ENCODE measurements around the gene PGGT1B.

Gene PGGT1B

DNA sequence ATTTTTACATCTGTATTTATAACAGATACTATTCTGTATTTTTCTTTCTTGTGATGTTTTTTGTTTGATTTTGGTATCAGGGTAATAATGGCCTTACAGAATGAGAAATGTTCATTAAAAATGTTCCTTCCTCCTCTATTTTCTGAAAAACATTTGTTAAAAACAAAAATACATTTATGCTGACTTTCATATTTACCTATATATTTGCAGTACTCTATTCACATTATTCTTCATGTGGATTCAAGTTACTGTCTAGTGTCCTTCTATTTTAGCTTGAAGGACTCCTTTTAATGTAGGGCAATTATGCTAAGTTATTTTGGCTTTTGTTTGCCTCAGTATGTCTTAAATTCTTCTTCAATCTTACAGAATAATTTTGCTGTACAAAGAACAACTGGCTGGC lies 28.7 kb upstream of the PGGT1B start:
- Histone ChIP-seq H4K20me1 (ENCODE audit: low read depth, low read length) (no peaks in the 10 kb centered on the region), H3K9me2 (replicated peaks; ENCODE audit: insufficient read depth, low read length) (no peaks in the 10 kb centered on the region), H3K4me2 (ENCODE audit: low read depth, low read length, poor library complexity, severe bottlenecking) (no peak overlapping the region), H3K36me3 (ENCODE audit: low read length) (no peaks in the 10 kb centered on the region), H3K79me2 (ENCODE audit: insufficient read depth, low read length) (no peaks in the 10 kb centered on the region), H3F3A (ENCODE audit: insufficient read depth) (no peaks in the 10 kb centered on the region), H3K27me3 (ENCODE audit: low read length) (no peaks in the 10 kb centered on the region), H2AFZ (ENCODE audit: low read depth, low read length, severe bottlenecking) (no peak overlapping the region), H3K4me3 (ENCODE audit: insufficient read depth, low read length, poor library complexity, severe bottlenecking) (no peak overlapping the region), H3K9me3 (ENCODE audit: insufficient read depth, low read length) (no peaks in the 10 kb centered on the region), H3K9ac (ENCODE audit: low read length) (no peak overlapping the region), H3K27ac (ENCODE audit: low read depth, low read length) (no peak overlapping the region)
- TF ChIP-seq EZH2phosphoT487 (conservative IDR thresholded peaks at IDR 0.05; ENCODE audit: low read length) (no peak), CTCF (IDR thresholded peaks at IDR 0.05; ENCODE audit: insufficient read depth, low read length, poor library complexity, severe bottlenecking) (no peak)

DNA sequence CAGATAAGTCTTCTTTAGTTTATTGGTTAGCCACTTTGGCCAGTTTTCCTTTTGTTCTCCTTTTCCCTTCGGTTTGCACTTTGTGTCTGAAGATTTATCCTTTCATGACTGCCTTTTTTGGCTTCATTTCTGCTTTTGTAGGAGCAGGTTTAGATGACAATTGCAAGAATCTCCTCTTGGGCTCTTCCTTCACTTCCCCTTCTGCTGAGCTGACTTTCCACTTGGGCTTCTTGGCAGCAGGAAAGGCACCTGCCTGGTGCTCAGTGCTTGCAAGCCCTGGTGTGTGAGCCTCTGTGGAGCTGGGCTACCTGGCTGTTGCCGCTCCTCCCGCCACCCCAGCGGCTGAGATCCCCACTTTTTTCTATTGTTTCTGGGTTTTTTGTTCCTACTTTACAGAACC lies 26.4 kb upstream of the PGGT1B start:
- Histone ChIP-seq H3K27ac (ENCODE audit: low read depth, low read length) (no peak overlapping the region), H3K27me3 (ENCODE audit: low read length) (no peaks in the 10 kb centered on the region), H3K9me3 (ENCODE audit: insufficient read depth, low read length) (no peaks in the 10 kb centered on the region), H3K79me2 (ENCODE audit: insufficient read depth, low read length) (no peaks in the 10 kb centered on the region), H3K36me3 (ENCODE audit: low read length) (no peaks in the 10 kb centered on the region), H3F3A (ENCODE audit: insufficient read depth) (no peaks in the 10 kb centered on the region), H3K4me2 (ENCODE audit: low read depth, low read length, poor library complexity, severe bottlenecking) (no peak overlapping the region), H3K4me3 (ENCODE audit: insufficient read depth, low read length, poor library complexity, severe bottlenecking) (no peak overlapping the region), H4K20me1 (ENCODE audit: low read depth, low read length) (no peaks in the 10 kb centered on the region), H2AFZ (ENCODE audit: low read depth, low read length, severe bottlenecking) (no peak overlapping the region), H3K9me2 (replicated peaks; ENCODE audit: insufficient read depth, low read length) (no peaks in the 10 kb centered on the region), H3K9ac (ENCODE audit: low read length) (no peak overlapping the region)
- TF ChIP-seq EZH2phosphoT487 (conservative IDR thresholded peaks at IDR 0.05; ENCODE audit: low read length) (no peak), CTCF (IDR thresholded peaks at IDR 0.05; ENCODE audit: insufficient read depth, low read length, poor library complexity, severe bottlenecking) (no peak)

GRCh38 chr5:115284021-115284420 lies 21.3 kb upstream of the PGGT1B start:
- Histone ChIP-seq H2AFZ (ENCODE audit: low read depth, low read length, severe bottlenecking) (no peak overlapping the region), H3K36me3 (ENCODE audit: low read length) (no peaks in the 10 kb centered on the region), H3F3A (ENCODE audit: insufficient read depth) (no peaks in the 10 kb centered on the region), H3K9me2 (replicated peaks; ENCODE audit: insufficient read depth, low read length) (no peaks in the 10 kb centered on the region), H4K20me1 (ENCODE audit: low read depth, low read length) (no peaks in the 10 kb centered on the region), H3K27ac (ENCODE audit: low read depth, low read length) (no peak overlapping the region), H3K9ac (ENCODE audit: low read length) (no peak overlapping the region), H3K4me3 (ENCODE audit: insufficient read depth, low read length, poor library complexity, severe bottlenecking) (no peak overlapping the region), H3K27me3 (ENCODE audit: low read length) (no peaks in the 10 kb centered on the region), H3K79me2 (ENCODE audit: insufficient read depth, low read length) (no peaks in the 10 kb centered on the region), H3K4me2 (ENCODE audit: low read depth, low read length, poor library complexity, severe bottlenecking) (no peak overlapping the region), H3K9me3 (ENCODE audit: insufficient read depth, low read length) (no peaks in the 10 kb centered on the region)
- TF ChIP-seq CTCF (IDR thresholded peaks at IDR 0.05; ENCODE audit: insufficient read depth, low read length, poor library complexity, severe bottlenecking) (no peak), EZH2phosphoT487 (conservative IDR thresholded peaks at IDR 0.05; ENCODE audit: low read length) (no peak)

DNA sequence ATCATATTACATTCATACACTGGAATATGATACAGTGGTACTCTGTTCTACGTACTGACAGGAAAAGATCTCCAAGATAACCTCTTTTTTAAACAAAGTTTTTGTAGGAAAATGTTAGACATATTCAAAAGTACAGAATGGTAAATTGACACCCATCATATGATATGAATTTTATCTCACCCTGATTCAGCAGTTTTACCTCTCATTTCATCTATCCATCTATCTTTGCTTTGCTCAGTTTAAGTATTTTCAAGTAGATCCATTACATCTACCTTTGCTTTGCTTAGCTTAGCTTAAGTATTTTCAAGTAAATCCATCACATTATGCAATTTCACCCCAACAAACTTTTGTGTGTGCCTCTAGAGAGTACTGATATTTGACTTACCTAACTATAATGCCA lies 19.5 kb upstream of the PGGT1B start:
- Histone ChIP-seq H3K27me3 (ENCODE audit: low read length) (no peaks in the 10 kb centered on the region), H3K79me2 (ENCODE audit: insufficient read depth, low read length) (no peaks in the 10 kb centered on the region)
- no peak for TF ChIP-seq EZH2phosphoT487 (conservative IDR thresholded peaks at IDR 0.05; ENCODE audit: low read length)
- TF ChIP-seq CTCF (IDR thresholded peaks at IDR 0.05; ENCODE audit: insufficient read depth, low read length, poor library complexity, severe bottlenecking), result no peak

More for the DNA sequence above, 19.5 kb upstream of the PGGT1B start:
- H3K9me2 ChIP-seq (replicated peaks; ENCODE audit: insufficient read depth, low read length), result no peaks in the 10 kb centered on the region
- H4K20me1 ChIP-seq (ENCODE audit: low read depth, low read length), result no peaks in the 10 kb centered on the region
- H3K9me3 ChIP-seq (ENCODE audit: insufficient read depth, low read length), result no peaks in the 10 kb centered on the region
- H3K27ac ChIP-seq (ENCODE audit: low read depth, low read length), result no peak overlapping the region
- no peaks in the 10 kb centered on the region for H3K36me3 ChIP-seq (ENCODE audit: low read length)
- no peak overlapping the region for H3K9ac ChIP-seq (ENCODE audit: low read length)
- no peaks in the 10 kb centered on the region for H3F3A ChIP-seq (ENCODE audit: insufficient read depth)
- H3K4me3 ChIP-seq (ENCODE audit: insufficient read depth, low read length, poor library complexity, severe bottlenecking), result no peak overlapping the region
- H3K4me2 ChIP-seq (ENCODE audit: low read depth, low read length, poor library complexity, severe bottlenecking), result no peak overlapping the region
- no peak overlapping the region for H2AFZ ChIP-seq (ENCODE audit: low read depth, low read length, severe bottlenecking)

All from SU-DHL-6 (cell line).